Panc1 (cell line): ENCODE results near the gene REV1. TPM values are rescaled to one million over a fixed set of nuclear protein-coding genes. Genes with fewer than 3 reads are reported as not detected.

Experiments used
- ATAC-seq: fragments of 200-7000 bp; cut with Tn5 transposase; 2 replicates; pipeline ENCODE4 v1.9.1; 2020; ENCODE audit warnings: mild to moderate bottlenecking, moderate library complexity
- BruUV-seq: library from RNA; stranded (reverse); fragments of 400-500 nt; replicated peaks from 2 replicates; lab custom pipeline; 2021; lab: Mats Ljungman, UMichigan
- CTCF ChIA-PET: fragments of 300-600 bp; sonication (Branson Sonifier 250); formaldehyde crosslinking; loops from one replicate; lab custom pipeline; 2022; ENCODE audit warnings: antibody characterized with exemption; lab: Charles Lee
- POLR2A ChIA-PET: fragments of 300-600 bp; sonication (Branson Sonifier 250); formaldehyde crosslinking; loops from one replicate; lab custom pipeline; 2022; ENCODE audit warnings: antibody characterized with exemption; lab: Charles Lee
- DNase-seq: peaks from one replicate; pipeline ENCODE4 v3.0.0-alpha.2; 2010; ENCODE audit warnings: low read depth, low spot score
- H3K27ac ChIP-seq: 2 replicates; pipeline ENCODE4 v1.5.1; 2011; ENCODE audit warnings: mild to moderate bottlenecking, low read length, inconsistent platforms
- H3K27me3 ChIP-seq: fragments of 200-500 bp; sonication (Bioruptor generic); 2 replicates; pipeline ENCODE4 v1.6.0; 2014; ENCODE audit warnings: low read length, inconsistent platforms; ENCODE audit not compliant: control insufficient read depth, insufficient read depth
- H3K36me3 ChIP-seq: fragments of 200-500 bp; sonication (Bioruptor generic); 2 replicates; pipeline ENCODE4 v1.5.1; 2014; ENCODE audit warnings: inconsistent platforms, mild to moderate bottlenecking, low read length, moderate library complexity; ENCODE audit not compliant: control insufficient read depth, insufficient read depth
- H3K4me1 ChIP-seq: 2 replicates; pipeline ENCODE4 v1.5.1; 2011; ENCODE audit warnings: inconsistent platforms, mild to moderate bottlenecking, low read length, moderate library complexity; ENCODE audit not compliant: control insufficient read depth, insufficient read depth
- H3K4me3 ChIP-seq, 2 experiments: 2 replicates each; pipeline ENCODE4 v1.5.1; 2011 to 2012; ENCODE audit warnings: low read depth in 2 of 2, low read length in 2 of 2, mild to moderate bottlenecking in 2 of 2, inconsistent platforms in 1 of 2, moderate library complexity in 1 of 2
- H3K9me3 ChIP-seq: fragments of 200-500 bp; sonication (Bioruptor generic); 2 replicates; pipeline ENCODE4 v1.5.1; 2014; ENCODE audit warnings: low read depth, mild to moderate bottlenecking, inconsistent platforms, low read length, moderate library complexity; ENCODE audit not compliant: control insufficient read depth, insufficient read depth
- CTCF ChIP-seq: fragments of 450-650 bp; IDR thresholded peaks from 2 replicates; pipeline ENCODE4 v1.5.1; 2017; ENCODE audit warnings: mild to moderate bottlenecking
- POLR2AphosphoS5 ChIP-seq: IDR thresholded peaks from 2 replicates; pipeline ENCODE4 v1.6.1; 2012; ENCODE audit warnings: mild to moderate bottlenecking, low read depth, low read length, moderate library complexity
- REST ChIP-seq, 2 experiments: IDR thresholded peaks; 2 replicates each; pipeline ENCODE4 v1.6.1; 2011 to 2012; ENCODE audit warnings: low read depth in 2 of 2, control low read depth in 1 of 2, low read length in 1 of 2, mild to moderate bottlenecking in 1 of 2, moderate library complexity in 1 of 2; ENCODE audit not compliant: insufficient read depth in 1 of 2
- SIN3A ChIP-seq: IDR thresholded peaks from 2 replicates; pipeline ENCODE4 v1.6.1; 2012; ENCODE audit warnings: low read depth, mild to moderate bottlenecking, low read length, moderate library complexity, borderline replicate concordance; ENCODE audit not compliant: insufficient read depth
- TCF7L2 ChIP-seq: IDR thresholded peaks from 2 replicates; pipeline ENCODE4 v1.6.1; 2011; ENCODE audit warnings: mild to moderate bottlenecking, low read depth, low read length, inconsistent platforms
- in situ Hi-C: cut with HindIII; loops from 2 replicates; pipeline ENCODE4 v1.10.0; 2016; ENCODE audit warnings: low sequenced_read_pairs, low pct_unique_long_range_greater_than_20kb
- intact Hi-C: fragments of 100-400 bp; cut with micrococcal nuclease; formaldehyde crosslinking; loops from one replicate; pipeline ENCODE4 v1.10.0; 2022; ENCODE audit not compliant: unreplicated experiment
- total RNA-seq: library from RNA; stranded (reverse); gene quantifications from one replicate; pipeline ENCODE4 v1.2.1, GENCODE V29; 2021; ENCODE audit not compliant: unreplicated experiment

The REV1 gene
- total RNA-seq, 1 experiment from 2014 or later: 35.0 TPM

GRCh38 chr2:99431587-99432275, 58.1 kb downstream of the REV1 start:
- Histone ChIP-seq H3K9me3 (no peaks in the 10 kb centered on the region), H3K4me1 (no peaks in the 10 kb centered on the region), H3K36me3 (peaks cover 18% of the 10 kb centered on the region; the same call in 1 of the 2 replicates), H3K27me3 (no peaks in the 10 kb centered on the region), H3K4me3 (no peak overlapping the region), H3K27ac (no peak overlapping the region)
- intact Hi-C loops (no loop called here), in situ Hi-C loops (no loop called here)
- no peak for TF ChIP-seq CTCF
- no peak for TF ChIP-seq TCF7L2
- no peak for TF ChIP-seq REST (IDR thresholded peaks at IDR 0.05; ENCODE audit: insufficient read depth in 1 of 2, low read depth in 2 of 2, low read length in 1 of 2)
- no peak for TF ChIP-seq SIN3A
- TF ChIP-seq POLR2AphosphoS5: no peak
- POLR2A ChIA-PET: no interaction called here
- CTCF ChIA-PET: no interaction called here
- ATAC-seq (no peak), DNase-seq (no peak)
- BruUV-seq: no TSS peak

- Histone ChIP-seq H3K27ac (no peak overlapping the region), H3K27me3 (no peaks in the 10 kb centered on the region), H3K9me3 (no peaks in the 10 kb centered on the region), H3K4me3 (no peak overlapping the region), H3K36me3 (peaks cover 14% of the 10 kb centered on the region; the same call in 1 of the 2 replicates), H3K4me1 (no peaks in the 10 kb centered on the region)
- no peak for TF ChIP-seq TCF7L2
- no peak for TF ChIP-seq SIN3A
- TF ChIP-seq POLR2AphosphoS5: no peak
- TF ChIP-seq CTCF: no peak
- no peak for TF ChIP-seq REST (IDR thresholded peaks at IDR 0.05; ENCODE audit: insufficient read depth in 1 of 2, low read depth in 2 of 2, low read length in 1 of 2)
- ChIA-PET POLR2A (no interaction called here), CTCF (no interaction called here)
- ATAC-seq (no peak), DNase-seq (no peak)
- BruUV-seq: no TSS peak
- intact Hi-C loops: no loop called here
- in situ Hi-C loops: no loop called here
Measured at GRCh38 chr2:99430614-99431291, 59.1 kb downstream of the REV1 start.
